Testis (tissue), 3 donors: ENCODE results near the gene HSD3B7. TPM values are rescaled to one million over a fixed set of nuclear protein-coding genes. Genes with fewer than 3 reads are reported as not detected.

Experiments
- DNase-seq: peaks from one replicate; pipeline ENCODE4 v3.0.0-alpha.2; 2019
- H3K27ac ChIP-seq, 2 donors: fragments of 200-600 bp; sonication (generic); one replicate each; pipeline ENCODE4 v1.5.1; 2019
- H3K27me3 ChIP-seq: fragments of 200-600 bp; sonication (generic); one replicate; pipeline ENCODE4 v1.5.1; 2019
- H3K36me3 ChIP-seq: fragments of 200-600 bp; sonication (generic); one replicate; pipeline ENCODE4 v1.5.1; 2017; ENCODE audit warnings: low read depth; ENCODE audit errors: missing control alignments
- H3K4me1 ChIP-seq: fragments of 200-600 bp; sonication (generic); one replicate; pipeline ENCODE4 v1.5.1; 2019
- H3K4me3 ChIP-seq, 2 donors: fragments of 200-600 bp; sonication (generic); one replicate each; pipeline ENCODE4 v1.5.1; 2017 to 2019
- H3K9me3 ChIP-seq: fragments of 200-600 bp; sonication (generic); one replicate; pipeline ENCODE4 v1.5.1; 2017
- CTCF ChIP-seq, 3 experiments: fragments of 450-650 bp in 2 of 3; fragments of 200-600 bp in 1 of 3; sonication (generic) in 1 of 3; IDR thresholded peaks; one replicate each; pipeline ENCODE4 v1.5.1; 2016 to 2019; ENCODE audit warnings: antibody characterized with exemption in 3 of 3, mild to moderate bottlenecking in 2 of 3, moderate library complexity in 1 of 3
- POLR2A ChIP-seq: fragments of 450-650 bp; IDR thresholded peaks from one replicate; pipeline ENCODE4 v1.6.1; 2017; ENCODE audit warnings: antibody characterized with exemption, mild to moderate bottlenecking, moderate library complexity
- WGBS, 2 donors: methylation state at CpG; one replicate each; pipeline ENCODE4 v1.1.5; 2018; 5-methylcytosine and 5-hydroxymethylcytosine counted together
- intact Hi-C: fragments of 100-400 bp; cut with DNase I; formaldehyde crosslinking; loops from one replicate; pipeline ENCODE4 v1.15.1; 2023; ENCODE audit warnings: low total_unique reads
- polyA plus RNA-seq: library from polyadenylated mRNA; stranded (reverse); fragments of 350-450 nt; fragmentation: Illumina TruSeq; extraction: RNeasy Lipid Tissue Mini Kit (QIAGEN cat#74804); gene quantifications from one replicate; pipeline ENCODE4 v1.2.3, GENCODE V29; 2014; ENCODE audit warnings: low read depth, low replicate concordance; ENCODE audit not compliant: insufficient read depth
- total RNA-seq, 2 donors: library from RNA; depleted of rRNA; stranded (reverse); fragments of >200 nt; gene quantifications; one replicate each; pipeline ENCODE4 v1.2.3, GENCODE V29; 2016

The HSD3B7 gene
- total and polyA plus RNA-seq, 3 donors from 2014 or later, result 5.7 to 8.9 (median 7.4) TPM

- no peaks in the 10 kb centered on the region for H3K27me3 ChIP-seq
- no peak for DNase-seq
- TF ChIP-seq CTCF (IDR thresholded peaks at IDR 0.05), result no peak
- TF ChIP-seq POLR2A, result no peak
- 89 to 95% methylated on average over 6 of the region's 6 CpGs for WGBS, 2 donors
- no peak overlapping the region for H3K4me3 ChIP-seq
- H3K9me3 ChIP-seq, result no peaks in the 10 kb centered on the region
- intact Hi-C loops, result no loop called here
- H3K36me3 ChIP-seq, result no peaks in the 10 kb centered on the region
- no peaks in the 10 kb centered on the region for H3K4me1 ChIP-seq
- no peak overlapping the region for H3K27ac ChIP-seq
Measured at GRCh38 chr16:30974348-30974747, 10.7 kb upstream of the HSD3B7 start.

GRCh38 chr16:30976486-30976885, 8.5 kb upstream of the HSD3B7 start:
- H3K27ac ChIP-seq, result no peak overlapping the region
- WGBS, 2 donors, result 88 to 95% methylated on average over 4 of the region's 4 CpGs
- H3K36me3 ChIP-seq, result no peaks in the 10 kb centered on the region
- TF ChIP-seq POLR2A, result no peak
- no peak for TF ChIP-seq CTCF (IDR thresholded peaks at IDR 0.05)
- intact Hi-C loops, result no loop called here
- DNase-seq, result no peak
- no peak overlapping the region for H3K4me3 ChIP-seq
- H3K4me1 ChIP-seq, result no peaks in the 10 kb centered on the region
- H3K27me3 ChIP-seq, result no peaks in the 10 kb centered on the region
- no peaks in the 10 kb centered on the region for H3K9me3 ChIP-seq

- H3K36me3 ChIP-seq, result no peaks in the 10 kb centered on the region
- intact Hi-C loops, result no loop called here
Measured at GRCh38 chr16:30977502-30977901, 7.5 kb upstream of the HSD3B7 start.

GRCh38 chr16:30979170-30980022, 5.6 kb upstream of the HSD3B7 start:
- no peaks in the 10 kb centered on the region for H3K36me3 ChIP-seq
- no peaks in the 10 kb centered on the region for H3K4me1 ChIP-seq
- H3K9me3 ChIP-seq, result no peaks in the 10 kb centered on the region
- H3K27me3 ChIP-seq, result no peaks in the 10 kb centered on the region
- H3K4me3 ChIP-seq, result no peak overlapping the region
- no peak for TF ChIP-seq POLR2A
- DNase-seq, result no peak
- 85 to 88% methylated on average over 27 to 54 of the region's 62 CpGs for WGBS, 2 donors
- intact Hi-C loops, result loop anchor here (5.0 to 10.0 kb wide), 4 partner anchors 55 to 455 kb away; partner anchors contain the start of gene STX4
- H3K27ac ChIP-seq, result no peak overlapping the region

More at GRCh38 chr16:30977502-30977901, 7.5 kb upstream of the HSD3B7 start:
- TF ChIP-seq CTCF (IDR thresholded peaks at IDR 0.05), result no peak
- TF ChIP-seq POLR2A, result no peak
- H3K27me3 ChIP-seq, result no peaks in the 10 kb centered on the region
- H3K9me3 ChIP-seq, result no peaks in the 10 kb centered on the region
- H3K4me1 ChIP-seq, result no peaks in the 10 kb centered on the region
- H3K27ac ChIP-seq, result no peak overlapping the region
- DNase-seq, result no peak
- H3K4me3 ChIP-seq, result no peak overlapping the region
- WGBS, 2 donors, result 78 to 82% methylated on average over 9 to 17 of the region's 17 CpGs

GRCh38 chr16:30980023-30980371, 5.0 kb upstream of the HSD3B7 start:
- Histone ChIP-seq H3K36me3 (no peaks in the 10 kb centered on the region), H3K27me3 (no peaks in the 10 kb centered on the region), H3K4me1 (no peaks in the 10 kb centered on the region), H3K4me3 (no peak overlapping the region), H3K27ac (no peak overlapping the region), H3K9me3 (no peaks in the 10 kb centered on the region)
- intact Hi-C loops, result loop anchor here (5.0 to 10.0 kb wide), 4 partner anchors 55 to 455 kb away; partner anchors contain the start of gene STX4
- DNase-seq, result no peak
- WGBS, 2 donors, result 80 to 82% methylated on average over 12 to 15 of the region's 15 CpGs
- TF ChIP-seq CTCF (IDR thresholded peaks at IDR 0.05) (no peak), POLR2A (no peak)
